WTC11 (cell line): ENCODE data around the gene GPR39. TPM values are rescaled to one million over a fixed set of nuclear protein-coding genes. Genes with fewer than 3 reads are reported as not detected.
A peak's percentile ranks its signal among the peaks of the same experiment; 100 is the strongest.

Experiments used
- ATAC-seq: fragments of 200-7000 bp; cut with Tn5 transposase; 2 replicates; pipeline ENCODE4 v1.10.0; 2021; ENCODE audit warnings: mild to moderate bottlenecking, moderate library complexity
- CTCF ChIA-PET: fragments of 300-600 bp; sonication (Branson Sonifier 250); formaldehyde crosslinking; loops from one replicate; lab custom pipeline; 2021; ENCODE audit warnings: antibody characterized with exemption; lab: Charles Lee
- POLR2A ChIA-PET: fragments of 350-600 bp; sonication (Branson Sonifier 250); formaldehyde crosslinking; loops from one replicate; lab custom pipeline; 2021; ENCODE audit warnings: antibody characterized with exemption; lab: Charles Lee
- DNase-seq: peaks from one replicate; pipeline ENCODE4 v3.0.0; 2021; ENCODE audit warnings: low spot score
- H3K27ac Mint-ChIP-seq: 2 replicates; pipeline ENCODE4 v1.8.0; 2021; ENCODE audit warnings: mixed read lengths
- H3K27me3 Mint-ChIP-seq: 2 replicates; pipeline ENCODE4 v1.8.0; 2021; ENCODE audit warnings: low read depth, mild to moderate bottlenecking, moderate library complexity, mixed read lengths
- H3K36me3 Mint-ChIP-seq: 2 replicates; pipeline ENCODE4 v1.8.0; 2021; ENCODE audit warnings: mixed read lengths
- H3K4me1 Mint-ChIP-seq: 2 replicates; pipeline ENCODE4 v1.8.0; 2022; ENCODE audit warnings: mixed read lengths
- H3K4me3 Mint-ChIP-seq: 2 replicates; pipeline ENCODE4 v1.8.0; 2021; ENCODE audit warnings: mild to moderate bottlenecking, moderate library complexity, mixed read lengths
- H3K9me3 Mint-ChIP-seq: 2 replicates; pipeline ENCODE4 v1.8.0; 2021; ENCODE audit warnings: mixed read lengths
- ERG ChIP-seq: fragments of 250-450 bp; sonication (Bioruptor Pico); IDR thresholded peaks from 2 replicates; pipeline ENCODE4 v1.8.0; 2021; ENCODE audit warnings: mild to moderate bottlenecking
- IRF2 ChIP-seq: sonication (generic); formaldehyde crosslinking; IDR thresholded peaks from 2 replicates; pipeline ENCODE4 v1.8.0; 2022; ENCODE audit warnings: low read depth, missing genetic modification reagents, borderline replicate concordance
- KAT7 ChIP-seq: sonication (generic); formaldehyde crosslinking; IDR thresholded peaks from 2 replicates; pipeline ENCODE4 v1.8.1; 2023; ENCODE audit warnings: missing genetic modification reagents, mild to moderate bottlenecking, borderline replicate concordance
- PRDM15 ChIP-seq: sonication (generic); formaldehyde crosslinking; IDR thresholded peaks from 2 replicates; pipeline ENCODE4 v1.8.0; 2022; ENCODE audit warnings: missing genetic modification reagents
- SMAD4 ChIP-seq: sonication (generic); formaldehyde crosslinking; IDR thresholded peaks from 2 replicates; pipeline ENCODE4 v1.8.0; 2022; ENCODE audit warnings: mild to moderate bottlenecking, missing genetic modification reagents
- ZBTB21 ChIP-seq: sonication (generic); formaldehyde crosslinking; IDR thresholded peaks from 2 replicates; pipeline ENCODE4 v1.8.1; 2023; ENCODE audit warnings: mild to moderate bottlenecking, missing genetic modification reagents, borderline replicate concordance
- ZNF317 ChIP-seq: sonication (generic); formaldehyde crosslinking; IDR thresholded peaks from 2 replicates; pipeline ENCODE4 v1.8.1; 2023; ENCODE audit warnings: low read depth, mild to moderate bottlenecking, moderate library complexity, missing genetic modification reagents, borderline replicate concordance
- ZNF425 ChIP-seq: fragments of 250-450 bp; sonication (Bioruptor Pico); conservative IDR thresholded peaks from 2 replicates; pipeline ENCODE4 v1.9.0; 2021; ENCODE audit warnings: mild to moderate bottlenecking
- total RNA-seq: library from RNA; stranded (reverse); gene quantifications from 3 replicates; pipeline ENCODE4 v1.2.3, GENCODE V29; 2021
- TF ChIP-seq, protein P1 (sequence below): fragments of 250-450 bp; sonication (Bioruptor Pico); IDR thresholded peaks from 2 replicates; pipeline ENCODE4 v1.9.0; 2021; ENCODE audit warnings: moderate library complexity, mild to moderate bottlenecking, inconsistent platforms, borderline replicate concordance
- TF ChIP-seq, protein P2 (sequence below): fragments of 250-450 bp; sonication (Bioruptor Pico); IDR thresholded peaks from 2 replicates; pipeline ENCODE4 v2.1.2; 2022; ENCODE audit warnings: mild to moderate bottlenecking, moderate library complexity
- TF ChIP-seq, protein P3 (sequence below): fragments of 250-450 bp; sonication (Bioruptor Pico); IDR thresholded peaks from 2 replicates; pipeline ENCODE4 v1.9.0; 2021; ENCODE audit warnings: mild to moderate bottlenecking

The GPR39 gene
- total RNA-seq, 1 experiment from 2014 or later, result 0.74 TPM

GRCh38 chr2:132645722-132646539 lies 229.3 kb downstream of the GPR39 start:
- POLR2A ChIA-PET, result no interaction called here
- DNase-seq, result no peak
- Mint-ChIP-seq H3K4me3 (no peak overlapping the region), H3K36me3 (no peaks in the 10 kb centered on the region), H3K9me3 (no peaks in the 10 kb centered on the region), H3K27ac (no peak overlapping the region), H3K4me1 (peaks cover 24% of the 10 kb centered on the region), H3K27me3 (no peaks in the 10 kb centered on the region)
- TF ChIP-seq ZBTB21 (CRISPR knock-in tag) (no peak), KAT7 (CRISPR knock-in tag) (no peak)
- ATAC-seq, result peak; percentile 24
- CTCF ChIA-PET, result interaction anchor here (0.6 to 1.6 kb wide), 3 partner anchors 22 to 719 kb away, joined by 3 to 6 read pairs (median 4); no protein-coding TSS in a partner anchor

DNA sequence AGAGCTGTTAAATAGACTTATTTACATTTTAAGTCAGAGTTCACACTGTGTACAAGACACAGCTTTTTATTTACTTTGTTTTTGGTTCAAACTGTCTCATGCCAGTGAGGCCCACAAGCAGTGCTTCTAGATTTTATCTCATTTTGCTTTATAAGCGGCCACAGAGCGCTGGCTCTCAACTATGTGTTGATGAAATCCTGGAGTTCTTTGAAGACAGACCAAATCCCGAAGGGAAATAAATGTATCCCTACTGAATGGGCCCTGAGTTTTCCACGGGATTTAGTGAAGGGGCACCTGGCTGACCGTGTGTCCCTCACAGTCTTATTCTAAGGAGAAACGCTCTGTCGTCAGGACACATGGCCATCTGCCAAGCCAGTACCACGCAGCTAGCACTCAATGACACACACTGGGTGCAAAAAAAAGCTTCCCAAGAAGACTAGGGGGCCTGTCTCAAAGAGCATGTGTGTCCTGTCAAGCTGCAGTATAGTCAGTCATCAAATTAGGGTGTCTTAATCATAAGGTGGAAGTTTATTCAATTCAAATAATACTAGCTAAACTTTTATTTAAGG lies 230.0 kb downstream of the GPR39 start:
- CTCF ChIA-PET, result interaction anchor here (1.4 to 1.6 kb wide), 2 partner anchors 21 to 100 kb away, joined by 4 to 6 read pairs; no protein-coding TSS in a partner anchor
- DNase-seq, result no peak
- H3K4me1 Mint-ChIP-seq, result peaks cover 19% of the 10 kb centered on the region
- no peak overlapping the region for H3K27ac Mint-ChIP-seq
- TF ChIP-seq ZNF425 (CRISPR knock-in tag) (no peak), PRDM15 (CRISPR knock-in tag) (no peak), ZNF317 (CRISPR knock-in tag) (no peak), SMAD4 (CRISPR knock-in tag) (no peak), IRF2 (CRISPR knock-in tag) (no peak), ERG (CRISPR knock-in tag) (no peak)
- TF ChIP-seq, protein P1, sequence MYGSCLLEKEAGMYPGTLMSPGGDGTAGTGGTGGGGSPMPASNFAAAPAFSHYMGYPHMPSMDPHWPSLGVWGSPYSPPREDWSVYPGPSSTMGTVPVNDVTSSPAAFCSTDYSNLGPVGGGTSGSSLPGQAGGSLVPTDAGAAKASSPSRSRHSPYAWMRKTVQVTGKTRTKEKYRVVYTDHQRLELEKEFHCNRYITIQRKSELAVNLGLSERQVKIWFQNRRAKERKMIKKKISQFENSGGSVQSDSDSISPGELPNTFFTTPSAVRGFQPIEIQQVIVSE (CRISPR knock-in tag), result no peak
- TF ChIP-seq, protein P2, sequence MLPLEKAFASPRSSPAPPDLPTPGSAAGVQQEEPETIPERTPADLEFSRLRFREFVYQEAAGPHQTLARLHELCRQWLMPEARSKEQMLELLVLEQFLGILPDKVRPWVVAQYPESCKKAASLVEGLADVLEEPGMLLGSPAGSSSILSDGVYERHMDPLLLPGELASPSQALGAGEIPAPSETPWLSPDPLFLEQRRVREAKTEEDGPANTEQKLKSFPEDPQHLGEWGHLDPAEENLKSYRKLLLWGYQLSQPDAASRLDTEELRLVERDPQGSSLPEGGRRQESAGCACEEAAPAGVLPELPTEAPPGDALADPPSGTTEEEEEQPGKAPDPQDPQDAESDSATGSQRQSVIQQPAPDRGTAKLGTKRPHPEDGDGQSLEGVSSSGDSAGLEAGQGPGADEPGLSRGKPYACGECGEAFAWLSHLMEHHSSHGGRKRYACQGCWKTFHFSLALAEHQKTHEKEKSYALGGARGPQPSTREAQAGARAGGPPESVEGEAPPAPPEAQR (CRISPR knock-in tag), result no peak
- TF ChIP-seq, protein P3, sequence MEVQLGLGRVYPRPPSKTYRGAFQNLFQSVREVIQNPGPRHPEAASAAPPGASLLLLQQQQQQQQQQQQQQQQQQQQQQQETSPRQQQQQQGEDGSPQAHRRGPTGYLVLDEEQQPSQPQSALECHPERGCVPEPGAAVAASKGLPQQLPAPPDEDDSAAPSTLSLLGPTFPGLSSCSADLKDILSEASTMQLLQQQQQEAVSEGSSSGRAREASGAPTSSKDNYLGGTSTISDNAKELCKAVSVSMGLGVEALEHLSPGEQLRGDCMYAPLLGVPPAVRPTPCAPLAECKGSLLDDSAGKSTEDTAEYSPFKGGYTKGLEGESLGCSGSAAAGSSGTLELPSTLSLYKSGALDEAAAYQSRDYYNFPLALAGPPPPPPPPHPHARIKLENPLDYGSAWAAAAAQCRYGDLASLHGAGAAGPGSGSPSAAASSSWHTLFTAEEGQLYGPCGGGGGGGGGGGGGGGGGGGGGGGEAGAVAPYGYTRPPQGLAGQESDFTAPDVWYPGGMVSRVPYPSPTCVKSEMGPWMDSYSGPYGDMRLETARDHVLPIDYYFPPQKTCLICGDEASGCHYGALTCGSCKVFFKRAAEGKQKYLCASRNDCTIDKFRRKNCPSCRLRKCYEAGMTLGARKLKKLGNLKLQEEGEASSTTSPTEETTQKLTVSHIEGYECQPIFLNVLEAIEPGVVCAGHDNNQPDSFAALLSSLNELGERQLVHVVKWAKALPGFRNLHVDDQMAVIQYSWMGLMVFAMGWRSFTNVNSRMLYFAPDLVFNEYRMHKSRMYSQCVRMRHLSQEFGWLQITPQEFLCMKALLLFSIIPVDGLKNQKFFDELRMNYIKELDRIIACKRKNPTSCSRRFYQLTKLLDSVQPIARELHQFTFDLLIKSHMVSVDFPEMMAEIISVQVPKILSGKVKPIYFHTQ (CRISPR knock-in tag), result no peak
- TF ChIP-seq, all 79 proteins: peak for 0
- ATAC-seq, result no peak
- no peaks in the 10 kb centered on the region for H3K9me3 Mint-ChIP-seq
- POLR2A ChIA-PET, result no interaction called here
- H3K27me3 Mint-ChIP-seq, result no peaks in the 10 kb centered on the region
- no peak overlapping the region for H3K4me3 Mint-ChIP-seq
- H3K36me3 Mint-ChIP-seq, result no peaks in the 10 kb centered on the region
